ENCODE data around the gene ANO2.

Gene ANO2

GRCh38 chr12:5916785-5917290, 28.2 kb downstream of the ANO2 start:
- DNase-seq (ENCODE audit: low read depth): no peak

DNA sequence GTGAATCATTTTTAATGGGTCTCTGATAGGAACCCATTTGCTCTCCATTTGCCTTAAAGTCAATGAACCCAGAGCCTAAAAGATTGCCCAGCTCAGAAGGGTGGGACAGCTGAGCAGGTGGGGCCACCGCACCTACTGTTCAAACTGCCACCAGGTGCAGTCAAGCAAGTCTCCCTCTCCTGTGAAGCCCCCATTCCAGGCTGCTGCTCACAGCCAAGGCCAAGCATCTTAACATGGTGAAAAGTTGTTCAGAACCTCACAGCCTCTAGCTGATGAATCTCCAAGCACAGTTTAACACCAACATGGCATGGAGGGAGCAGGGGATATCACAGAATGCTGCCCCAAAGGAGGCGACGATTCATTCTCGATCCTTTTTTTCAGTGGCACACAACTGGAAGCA, 29.5 kb downstream of the ANO2 start:
- DNase-seq (ENCODE audit: low read depth): no peak

- DNase-seq (ENCODE audit: low read depth): no peak
Observed at GRCh38 chr12:5914387-5915149, 30.5 kb downstream of the ANO2 start.

DNA sequence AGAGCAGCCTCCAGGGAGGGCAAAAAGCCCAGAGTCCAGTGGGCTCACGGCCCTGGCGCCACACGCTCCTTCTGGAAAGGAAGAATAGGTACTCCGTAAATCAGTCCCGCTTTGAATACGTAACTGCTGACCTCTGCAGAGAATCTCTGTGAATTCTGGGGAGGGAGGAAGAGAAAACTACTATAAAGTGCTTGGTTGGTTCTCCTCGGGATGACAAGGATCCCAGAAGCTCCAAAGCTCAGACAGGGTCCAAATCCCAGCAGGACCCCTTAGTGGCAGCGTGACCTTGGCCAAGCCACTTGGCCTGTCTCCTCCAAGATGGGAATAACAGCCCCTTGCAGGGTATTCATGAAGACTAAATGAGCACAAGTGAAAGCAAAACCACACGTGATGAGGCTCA, 31.7 kb downstream of the ANO2 start:
- DNase-seq (ENCODE audit: low read depth): no peak

GRCh38 chr12:5912437-5913334, 32.4 kb downstream of the ANO2 start:
- DNase-seq (ENCODE audit: low read depth): no peak

- DNase-seq (ENCODE audit: low read depth): no peak
Observed at GRCh38 chr12:5912011-5912410, 33.0 kb downstream of the ANO2 start.

- no peak for DNase-seq (ENCODE audit: low read depth)
Observed at GRCh38 chr12:5910790-5911548, 34.1 kb downstream of the ANO2 start.

DNA sequence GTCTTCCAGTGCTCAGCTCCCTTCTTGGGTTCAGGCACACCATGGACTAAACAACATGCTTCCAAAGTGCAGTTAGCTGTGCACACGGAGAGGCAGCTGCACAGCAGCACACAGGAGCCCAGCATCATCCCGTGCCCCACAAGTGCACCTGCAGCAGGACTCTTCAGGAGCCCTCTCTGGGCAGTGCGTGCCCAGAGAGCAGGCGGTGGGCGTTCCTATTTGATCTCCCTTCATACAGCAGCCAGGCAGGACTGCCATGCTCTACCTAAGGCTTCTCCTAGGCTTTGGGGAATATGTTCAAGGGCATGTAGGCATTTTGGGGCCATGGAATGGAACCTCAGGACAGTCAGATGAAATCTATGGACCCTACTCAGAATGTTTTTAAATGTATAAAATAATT, 35.5 kb downstream of the ANO2 start:
- DNase-seq (ENCODE audit: low read depth): no peak

- DNase-seq (ENCODE audit: low read depth): no peak
Observed at GRCh38 chr12:5908251-5908650, 36.8 kb downstream of the ANO2 start.

DNA sequence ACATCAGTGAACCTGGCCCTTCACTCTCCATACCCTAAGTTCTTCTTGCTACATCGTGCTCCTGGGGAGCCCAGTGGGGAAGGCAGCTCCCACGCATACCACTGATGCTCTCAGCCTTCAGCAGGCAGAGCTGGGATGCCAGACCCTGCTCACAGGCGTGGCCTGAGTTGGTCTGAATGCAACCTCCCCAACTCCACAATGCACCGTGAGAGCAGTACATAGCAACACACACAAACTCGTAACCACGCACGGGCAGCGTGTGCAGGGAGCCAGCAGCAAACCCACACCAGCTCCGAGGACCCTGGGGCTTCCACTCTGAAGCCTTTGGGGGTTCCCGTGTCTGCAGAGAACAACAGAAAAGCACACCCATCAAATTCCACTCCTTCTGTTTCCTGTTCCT, 37.3 kb downstream of the ANO2 start:
- DNase-seq (ENCODE audit: low read depth): no peak

DNA sequence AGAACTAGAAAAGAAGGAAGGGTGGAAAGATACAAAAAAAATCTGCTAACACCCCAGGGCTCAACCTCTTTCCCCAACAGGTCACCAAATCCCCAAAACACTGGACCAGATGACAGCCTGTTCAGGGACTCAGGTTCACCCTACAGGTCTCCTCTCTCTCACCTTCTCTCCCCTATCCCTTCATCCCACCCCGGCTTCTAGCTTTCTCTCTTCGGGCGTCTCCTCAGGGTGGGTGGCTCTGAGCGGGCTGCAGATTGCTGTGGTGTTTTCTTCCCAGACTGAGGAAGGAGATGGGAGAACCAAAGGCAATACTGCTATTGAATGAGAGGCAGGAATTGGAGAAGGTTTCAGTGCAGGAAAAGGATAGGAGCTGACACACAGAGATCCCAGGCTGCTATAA, 39.3 kb downstream of the ANO2 start:
- DNase-seq (ENCODE audit: low read depth): no peak

GRCh38 chr12:5904969-5905368, 40.1 kb downstream of the ANO2 start:
- no peak for DNase-seq (ENCODE audit: low read depth)

GRCh38 chr12:5904441-5904840, 40.6 kb downstream of the ANO2 start:
- no peak for DNase-seq (ENCODE audit: low read depth)

DNA sequence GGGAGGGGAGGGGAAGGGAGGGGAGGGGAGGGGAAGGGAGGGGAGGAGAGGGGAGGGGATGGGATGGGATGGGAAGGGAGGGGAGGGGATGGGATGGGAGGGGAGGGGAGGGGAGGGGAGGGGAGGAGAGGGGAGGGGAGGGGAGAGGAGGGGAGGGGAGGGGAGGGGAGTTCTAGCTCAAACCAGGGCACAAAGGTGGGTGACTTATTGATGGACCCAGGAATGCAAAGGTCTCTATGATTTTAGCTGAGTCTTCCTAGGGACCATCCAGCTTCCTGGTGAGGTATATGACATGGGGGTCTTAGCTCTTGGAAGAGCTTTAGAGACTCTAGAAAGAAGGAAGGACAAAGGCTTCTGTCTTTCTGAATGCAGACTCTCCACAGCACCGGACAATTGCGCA, 42.3 kb downstream of the ANO2 start:
- DNase-seq (ENCODE audit: low read depth): no peak

DNA sequence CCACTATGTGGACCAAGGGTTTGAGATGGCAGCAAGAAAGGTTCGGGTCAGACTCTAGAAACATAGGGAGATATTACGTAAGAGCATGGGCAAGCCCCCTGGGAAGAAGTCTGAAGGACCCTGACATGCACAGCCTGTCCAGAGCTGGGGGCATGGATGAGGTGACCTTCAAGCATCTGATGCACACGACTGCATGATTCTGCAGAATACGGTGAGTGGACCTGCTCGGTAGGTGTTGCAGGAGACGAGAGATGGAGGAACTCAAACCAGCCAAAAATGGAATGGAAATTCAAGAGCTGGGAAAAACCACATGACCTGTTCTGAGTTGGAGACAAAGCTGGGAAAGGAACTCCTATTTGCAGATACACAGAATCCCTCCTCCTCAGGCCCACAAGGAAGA, 43.6 kb downstream of the ANO2 start:
- no peak for DNase-seq (ENCODE audit: low read depth)

DNA sequence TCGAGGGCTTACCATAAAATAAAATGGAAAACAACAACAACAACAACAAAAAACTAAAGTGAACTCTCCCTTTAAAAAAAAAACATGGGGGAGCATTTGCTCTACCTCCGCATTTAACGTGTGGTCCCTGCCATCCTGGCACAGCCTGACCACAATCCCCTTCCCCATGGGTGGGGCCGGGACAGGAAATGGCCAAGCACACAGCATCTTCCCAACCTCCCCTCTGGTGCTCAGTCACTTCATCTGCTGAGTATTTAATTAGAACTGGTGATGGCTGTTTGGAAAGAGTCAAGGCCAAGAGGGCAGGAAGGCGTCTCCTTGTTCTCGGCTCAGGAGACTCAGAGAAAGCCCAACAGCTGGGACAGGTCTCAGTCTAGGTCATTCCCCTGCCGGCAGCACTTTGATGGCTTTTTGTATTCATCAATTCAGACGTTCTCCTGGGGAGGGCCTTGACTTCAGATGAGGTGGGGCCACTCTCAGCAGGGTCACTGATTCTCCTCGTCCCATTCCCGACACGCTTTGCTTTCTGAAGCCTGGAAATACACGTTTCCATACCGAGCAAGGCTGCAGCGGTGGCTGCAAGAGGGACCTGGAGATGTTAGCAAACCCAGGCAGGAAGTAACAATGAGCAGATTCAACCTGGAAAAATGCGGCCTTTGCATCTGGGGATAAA, 44.4 kb downstream of the ANO2 start:
- DNase-seq (ENCODE audit: low read depth): no peak

- no peak for DNase-seq (ENCODE audit: low read depth)
Observed at GRCh38 chr12:5900076-5900475, 45.0 kb downstream of the ANO2 start.

DNA sequence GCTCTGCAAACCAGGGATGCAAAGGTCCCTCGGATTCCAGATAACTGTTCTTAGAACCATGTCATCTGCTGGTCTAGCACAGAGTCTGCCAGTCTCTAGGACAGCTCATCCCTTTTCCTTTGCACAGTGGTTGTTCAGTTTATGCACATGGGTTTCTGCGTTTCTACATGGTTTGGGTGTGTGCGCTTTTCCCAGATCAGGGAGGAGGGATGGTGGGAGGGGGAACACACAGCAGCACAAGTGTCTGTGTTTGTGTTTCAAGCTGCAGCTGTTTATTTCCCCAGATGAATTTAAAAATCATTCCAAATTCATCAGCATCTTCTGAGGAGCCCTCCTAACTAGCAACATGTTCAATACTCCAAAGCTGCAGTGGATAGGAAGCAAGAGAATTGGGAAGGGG, 45.4 kb downstream of the ANO2 start:
- no peak for DNase-seq (ENCODE audit: low read depth)

DNA sequence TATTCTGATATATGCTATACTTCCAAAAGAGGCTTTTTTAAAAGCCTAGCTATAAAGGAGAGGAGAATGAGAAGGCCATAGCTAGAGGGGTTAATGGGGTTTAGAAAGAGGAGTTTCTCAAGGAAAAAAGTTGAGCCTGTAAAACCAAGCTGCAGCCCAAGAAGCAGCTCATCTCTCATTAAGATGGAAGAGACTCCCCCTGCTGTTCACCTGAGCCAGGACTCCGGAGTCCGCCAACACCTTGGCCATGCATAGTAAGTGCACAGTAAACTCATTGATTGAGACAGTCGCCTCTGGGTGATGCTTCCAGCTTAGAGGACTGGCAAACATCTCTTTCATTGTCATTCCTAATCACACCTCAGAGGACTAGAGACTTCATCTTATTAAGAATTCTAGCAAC, 46.2 kb downstream of the ANO2 start:
- no peak for DNase-seq (ENCODE audit: low read depth)

GRCh38 chr12:5889381-5890047, 55.5 kb downstream of the ANO2 start:
- peak; percentile 40 for DNase-seq (ENCODE audit: low read depth)

- DNase-seq (ENCODE audit: low read depth): no peak
Observed at GRCh38 chr12:5888816-5889315, 56.2 kb downstream of the ANO2 start.
